ENCODE results near the gene RANBP17.

RANBP17 gene

DNA sequence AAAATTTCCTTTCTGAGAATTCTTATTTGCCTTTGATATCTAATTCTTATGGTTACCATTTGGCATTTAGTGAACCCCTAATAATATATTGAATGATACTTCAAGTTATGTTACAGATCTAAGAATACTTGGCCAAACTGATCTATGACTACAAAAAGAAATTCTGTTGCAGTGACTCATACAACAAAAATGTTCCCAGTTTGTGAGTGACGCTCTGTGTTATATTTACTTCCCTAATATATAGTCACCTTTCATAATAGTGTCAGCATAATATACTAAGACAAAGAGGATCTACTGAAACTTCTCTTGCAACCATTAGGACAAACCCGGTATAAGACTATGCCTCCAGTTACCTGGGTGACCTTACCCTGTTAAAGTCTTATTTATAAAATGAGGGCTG is 230.4 kb downstream of the RANBP17 start:
- DNase-seq (ENCODE audit: low read depth, low spot score): no peak

DNA sequence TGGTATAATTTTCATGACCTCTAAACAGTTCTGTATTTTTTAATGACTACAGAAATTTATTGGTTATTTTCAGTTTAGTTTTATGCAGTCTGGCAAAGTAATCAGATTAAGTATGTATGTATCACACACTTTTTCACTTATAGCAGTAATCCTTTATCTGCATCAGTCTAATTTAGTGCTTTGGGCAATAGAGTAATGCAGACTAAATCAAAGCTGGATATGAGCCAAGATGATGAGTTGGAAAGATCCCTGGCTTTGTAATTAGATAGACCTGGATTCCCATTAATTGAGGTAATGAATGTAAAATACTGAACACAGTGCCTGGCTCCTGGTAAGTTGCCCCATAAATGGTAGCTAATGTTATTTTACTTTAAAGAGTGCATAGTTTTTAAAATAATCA is 231.8 kb downstream of the RANBP17 start:
- DNase-seq (ENCODE audit: low read depth, low spot score): no peak

DNA sequence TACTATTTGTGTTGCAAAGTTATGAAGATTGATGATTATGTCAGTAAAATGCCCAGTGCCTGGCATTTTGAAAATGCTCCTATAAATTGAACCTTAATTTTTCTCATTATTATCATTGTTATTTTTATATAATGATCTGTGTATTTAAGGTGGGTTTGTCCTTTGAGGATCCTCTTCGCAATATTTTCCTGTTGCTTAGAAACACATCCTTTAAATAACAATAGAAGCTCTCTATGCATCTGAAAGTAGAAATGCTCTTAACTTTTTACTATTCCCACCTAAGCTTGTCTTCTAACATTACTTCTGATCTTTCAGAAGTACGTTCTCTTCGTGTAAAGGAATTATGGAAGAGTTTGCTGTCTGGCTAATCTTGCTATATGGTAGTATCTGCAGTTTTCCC is 232.5 kb downstream of the RANBP17 start:
- DNase-seq (ENCODE audit: low read depth, low spot score): no peak

GRCh38 chr5:171102877-171103610 is 241.2 kb downstream of the RANBP17 start:
- DNase-seq (ENCODE audit: low read depth, low spot score): no peak

DNA sequence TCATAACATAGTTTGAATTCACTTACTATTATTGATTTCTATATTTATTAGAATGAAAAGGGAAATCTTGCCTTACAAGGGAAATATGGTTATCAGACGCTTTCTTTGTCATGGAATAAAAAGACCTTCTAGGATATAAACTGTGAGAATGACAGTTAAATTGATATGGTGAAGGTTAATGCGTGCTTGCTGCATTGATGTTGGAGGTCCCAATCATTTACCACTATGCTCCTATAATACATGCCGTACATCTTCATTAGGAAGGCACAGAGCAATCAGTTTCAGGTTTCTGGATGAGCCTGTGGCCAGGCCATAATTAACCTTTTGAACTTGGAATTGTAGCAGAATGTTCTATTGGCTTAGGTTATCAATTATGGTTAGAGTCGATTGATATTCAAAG is 245.9 kb downstream of the RANBP17 start:
- DNase-seq (ENCODE audit: low read depth, low spot score): no peak

GRCh38 chr5:171115519-171115918 is 253.7 kb downstream of the RANBP17 start:
- DNase-seq (ENCODE audit: low read depth, low spot score): no peak

DNA sequence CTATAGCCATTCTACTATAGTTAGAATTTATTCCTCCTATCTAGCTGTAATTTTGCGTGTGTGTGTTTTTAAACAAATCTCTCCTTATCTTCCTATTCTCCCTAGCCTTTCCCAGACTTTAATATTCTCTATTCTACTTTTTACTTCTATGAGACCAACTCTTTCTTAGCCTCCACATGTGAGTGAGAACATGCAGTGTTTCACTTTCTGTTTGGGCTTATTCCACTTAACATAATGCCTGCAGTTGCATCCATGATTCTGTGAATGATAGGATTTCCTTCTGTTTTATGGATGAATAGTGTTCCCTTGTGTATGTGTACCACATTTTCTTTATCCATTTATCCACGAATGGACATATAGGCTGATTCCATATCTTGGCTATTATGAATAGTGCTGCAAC is 254.9 kb downstream of the RANBP17 start:
- DNase-seq (ENCODE audit: low read depth, low spot score): no peak

- no peak for DNase-seq (ENCODE audit: low read depth, low spot score)
Measured at GRCh38 chr5:171120986-171121622, 259.3 kb downstream of the RANBP17 start.

GRCh38 chr5:171121638-171122037 is 259.8 kb downstream of the RANBP17 start:
- DNase-seq (ENCODE audit: low read depth, low spot score): no peak

DNA sequence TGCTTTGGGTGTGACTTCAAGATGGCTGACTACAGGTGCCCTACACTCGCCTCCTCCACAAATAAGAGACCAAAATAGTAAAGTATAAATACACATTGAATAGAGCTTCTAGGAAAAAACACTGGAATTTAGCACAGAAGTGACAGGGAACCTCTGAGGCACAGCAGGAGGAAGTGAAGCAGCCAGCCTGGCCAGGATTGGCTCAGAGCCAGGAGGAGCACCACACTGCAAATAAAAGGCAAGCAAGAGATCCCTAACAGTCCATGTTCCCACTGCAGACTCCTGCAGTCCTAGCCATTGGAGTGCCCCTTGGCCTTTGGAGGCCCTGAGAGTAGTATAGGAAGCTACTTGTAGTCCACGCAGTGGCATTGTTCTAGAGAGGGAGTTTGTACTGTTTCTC is 260.6 kb downstream of the RANBP17 start:
- no peak for DNase-seq (ENCODE audit: low read depth, low spot score)

- DNase-seq (ENCODE audit: low read depth, low spot score): no peak
Measured at GRCh38 chr5:171123417-171123816, 261.6 kb downstream of the RANBP17 start.

DNA sequence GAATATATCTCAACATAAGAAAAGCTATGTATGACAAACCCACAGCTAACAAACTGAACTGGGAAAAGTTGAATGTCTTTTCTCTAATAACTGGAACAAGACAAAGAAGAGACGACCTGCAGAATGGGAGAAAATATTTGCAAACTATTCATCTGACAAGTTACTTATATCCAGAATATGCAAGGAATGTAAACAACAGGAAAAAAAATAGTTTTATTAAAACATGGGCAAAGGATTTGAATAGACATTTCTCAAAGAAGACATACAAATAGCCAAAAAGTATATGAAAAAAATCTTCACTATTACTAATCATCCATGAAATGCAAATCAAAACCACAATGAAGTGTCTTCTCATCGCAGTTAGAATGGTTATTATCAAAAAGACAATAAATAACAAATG is 265.5 kb downstream of the RANBP17 start:
- DNase-seq (ENCODE audit: low read depth, low spot score): no peak

GRCh38 chr5:171128136-171128535 is 266.3 kb downstream of the RANBP17 start:
- no peak for DNase-seq (ENCODE audit: low read depth, low spot score)

DNA sequence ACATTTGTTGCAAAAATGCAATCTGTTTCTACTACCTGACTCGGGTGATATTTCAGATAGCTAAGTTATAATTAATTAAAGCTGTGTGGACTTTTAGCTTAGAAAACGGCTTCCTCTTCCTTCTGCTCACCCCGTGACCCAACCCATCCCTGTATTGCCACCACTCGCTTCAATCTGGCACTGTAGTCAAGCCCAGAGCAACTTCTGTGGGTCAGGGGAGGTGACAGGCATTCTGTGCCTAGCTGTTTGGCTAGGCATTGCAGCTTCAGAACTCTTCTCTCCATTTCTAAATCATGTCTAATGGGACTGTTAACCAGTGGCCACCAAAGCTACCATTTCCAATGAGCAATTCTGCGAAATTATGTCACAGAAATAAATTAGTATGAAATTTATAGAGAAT is 267.5 kb downstream of the RANBP17 start:
- DNase-seq (ENCODE audit: low read depth, low spot score): no peak

DNA sequence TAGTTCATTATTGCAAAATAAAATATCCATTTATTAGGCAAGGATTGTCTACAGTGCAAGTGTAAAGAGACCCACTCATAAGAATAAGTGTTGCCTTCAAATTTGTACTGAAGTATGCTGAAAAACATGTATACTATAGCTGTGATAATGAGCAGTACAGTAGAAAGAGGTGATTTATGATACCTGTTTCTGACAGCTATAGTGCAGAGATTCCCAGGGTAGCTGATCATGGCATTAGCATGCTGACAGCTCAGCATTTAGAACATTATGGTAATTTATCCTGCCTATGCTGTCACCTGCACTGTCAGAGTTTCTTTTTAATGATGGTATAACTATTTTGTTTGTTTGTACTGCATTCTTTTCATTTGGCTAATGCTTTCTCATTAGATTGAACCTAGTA is 269.7 kb downstream of the RANBP17 start:
- no peak for DNase-seq (ENCODE audit: low read depth, low spot score)

DNA sequence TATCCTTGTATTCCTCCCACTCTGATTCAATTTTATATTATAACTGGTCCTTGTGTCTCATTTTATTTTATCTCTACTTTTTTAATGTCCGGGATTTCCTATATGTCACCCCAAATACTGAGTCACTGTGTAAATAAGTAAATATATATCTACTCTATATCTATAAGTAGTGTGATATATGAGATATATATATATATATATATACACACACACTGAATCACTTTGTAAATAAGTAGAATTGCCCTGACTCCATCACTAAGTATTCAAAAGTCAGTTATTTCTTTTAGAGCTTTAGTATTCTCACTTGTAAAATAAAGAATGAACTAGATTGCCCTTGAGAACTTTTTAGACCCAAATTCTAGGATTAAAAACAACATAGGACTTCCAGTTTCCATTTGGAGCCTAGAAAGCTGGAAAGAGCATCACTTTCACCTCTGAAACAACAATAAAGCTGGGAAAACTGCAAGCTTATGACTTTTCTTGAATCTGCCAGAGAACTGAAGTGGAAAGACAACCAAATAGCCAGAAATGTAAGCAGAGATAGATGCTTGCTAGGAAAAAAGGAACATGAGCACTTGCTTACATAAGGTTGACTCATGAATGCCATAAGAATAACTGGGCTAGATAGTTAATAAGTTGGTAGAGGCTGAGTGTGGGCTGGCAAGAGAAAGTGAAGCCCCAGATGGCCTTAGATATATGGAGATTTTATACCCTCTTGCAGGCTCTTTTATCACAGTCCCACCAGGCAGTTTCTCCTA is 276.1 kb downstream of the RANBP17 start:
- peak; percentile 53 for DNase-seq (ENCODE audit: low read depth, low spot score)

GRCh38 chr5:171139227-171139626 is 277.4 kb downstream of the RANBP17 start:
- no peak for DNase-seq (ENCODE audit: low read depth, low spot score)

GRCh38 chr5:171142617-171143016 is 280.8 kb downstream of the RANBP17 start:
- no peak for DNase-seq (ENCODE audit: low read depth, low spot score)

DNA sequence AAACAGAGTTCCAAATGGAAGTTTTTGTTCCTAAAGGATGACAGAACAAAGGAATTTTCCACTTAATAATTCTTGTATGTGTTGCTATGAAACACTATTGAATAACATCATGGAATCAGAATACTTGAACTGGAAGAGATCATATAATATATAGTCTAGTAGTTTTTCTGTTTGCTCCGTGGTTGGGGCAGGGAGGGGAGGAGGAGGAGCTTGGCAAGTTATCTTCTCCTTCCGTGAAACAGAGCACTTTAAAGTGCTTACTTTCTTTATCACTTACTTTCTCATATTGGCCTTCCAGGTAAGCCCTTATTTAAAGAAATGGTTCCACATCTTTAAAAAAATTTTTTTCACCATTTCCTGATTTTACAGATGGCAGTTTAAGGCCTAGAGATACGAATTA is 281.4 kb downstream of the RANBP17 start:
- DNase-seq (ENCODE audit: low read depth, low spot score): no peak

GRCh38 chr5:171143926-171144325 is 282.1 kb downstream of the RANBP17 start:
- DNase-seq (ENCODE audit: low read depth, low spot score): no peak

GRCh38 chr5:171149333-171149732 is 287.5 kb downstream of the RANBP17 start:
- no peak for DNase-seq (ENCODE audit: low read depth, low spot score)

- no peak for DNase-seq (ENCODE audit: low read depth, low spot score)
Measured at GRCh38 chr5:171149772-171150171, 288.0 kb downstream of the RANBP17 start.

DNA sequence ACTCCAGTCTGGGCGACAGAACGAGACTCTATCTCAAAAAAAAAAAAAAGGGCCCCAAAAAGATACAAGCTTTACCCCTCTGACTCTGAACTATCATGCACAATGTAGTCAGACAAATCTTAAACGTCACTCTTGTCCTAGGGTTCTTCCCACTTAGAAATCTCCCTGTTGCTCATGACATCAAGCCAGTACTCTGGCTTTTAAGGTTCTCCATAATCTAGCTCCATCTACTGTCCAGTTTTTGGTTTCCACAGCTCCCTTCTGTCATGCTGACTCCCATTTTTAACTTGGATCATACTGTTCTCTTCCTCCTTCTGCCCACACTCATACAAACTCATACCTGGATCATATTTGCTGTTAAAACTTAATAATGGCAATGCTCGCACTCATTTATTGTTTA is 290.6 kb downstream of the RANBP17 start:
- DNase-seq (ENCODE audit: low read depth, low spot score): no peak
